Heart left ventricle (tissue), 13 donors: ENCODE results near the gene CD300LD.

Experiments used
- POLR2A ChIP-seq, 2 donors: fragments of 450-650 bp; IDR thresholded peaks; one replicate each; pipeline ENCODE4 v1.6.1; 2017; ENCODE audit warnings: antibody characterized with exemption in 2 of 2, mild to moderate bottlenecking in 2 of 2, moderate library complexity in 2 of 2
- TF ChIP-seq, protein P1 (sequence below), 12 donors: fragments of 200-600 bp; sonication (generic) in 4 of 12; IDR thresholded peaks; one replicate each; pipeline versions ENCODE4 v1.5.0 to v1.8.0; 2018 to 2022; ENCODE audit warnings: antibody characterized with exemption in 12 of 12, mild to moderate bottlenecking in 5 of 12
- donor health status: ischemic (EF 13 %, LVEDD 7.1; RV severe dilation, severe dysfunction).
- donor health status: DM: no; HTN: yes; CAD: no.
- donor health status: DM: no; HTN: no; CAD: no.
- donor health status: ischemic (EF 25% LVEDD 6.9; RV normal size, moderate dysfunction).
- donor health status: ischemic (EF 25% LVEDD 5.7; RV mildly dilated, moderate dysfunction).
- donor health status: ischemic (EF 35%, LVEDD 5.7; RV mildly dilated, moderate dysfunction).
- donor health status: nonischemic (EF 11% LVEDD 7.7; RV severe dilation, severe dysfunction).
- donor health status: DM: yes; HTN: yes; CAD: no.
- donor health status: PGD.
- donor health status: ischemic (EF 29% LVEDD 5.4; RV normal size, mild dysfunction).
- donor health status: nonischemic (EF 23%, LVEDD 6.1; RV moderate dilation, normal function).

DNA sequence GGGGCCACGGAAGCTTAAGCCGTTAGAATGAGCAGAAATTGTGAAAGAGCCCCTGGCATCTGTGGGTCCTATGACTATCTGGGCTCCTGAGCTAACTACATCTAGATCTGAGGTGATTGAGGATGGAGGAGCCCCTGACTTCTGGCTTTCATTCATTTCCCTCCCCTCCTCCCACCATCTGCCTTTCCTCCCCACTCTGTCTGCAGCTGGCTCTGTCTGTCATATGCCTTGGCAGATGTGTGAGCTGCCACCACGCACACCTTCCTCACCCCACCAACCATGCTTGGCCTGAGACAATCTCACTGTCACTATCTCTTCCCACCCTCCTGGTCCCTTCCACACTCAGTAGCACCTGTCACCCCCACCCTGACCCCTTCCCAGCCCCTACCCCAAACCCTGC, 26.4 kb upstream of the CD300LD start:
- TF ChIP-seq, protein P1, sequence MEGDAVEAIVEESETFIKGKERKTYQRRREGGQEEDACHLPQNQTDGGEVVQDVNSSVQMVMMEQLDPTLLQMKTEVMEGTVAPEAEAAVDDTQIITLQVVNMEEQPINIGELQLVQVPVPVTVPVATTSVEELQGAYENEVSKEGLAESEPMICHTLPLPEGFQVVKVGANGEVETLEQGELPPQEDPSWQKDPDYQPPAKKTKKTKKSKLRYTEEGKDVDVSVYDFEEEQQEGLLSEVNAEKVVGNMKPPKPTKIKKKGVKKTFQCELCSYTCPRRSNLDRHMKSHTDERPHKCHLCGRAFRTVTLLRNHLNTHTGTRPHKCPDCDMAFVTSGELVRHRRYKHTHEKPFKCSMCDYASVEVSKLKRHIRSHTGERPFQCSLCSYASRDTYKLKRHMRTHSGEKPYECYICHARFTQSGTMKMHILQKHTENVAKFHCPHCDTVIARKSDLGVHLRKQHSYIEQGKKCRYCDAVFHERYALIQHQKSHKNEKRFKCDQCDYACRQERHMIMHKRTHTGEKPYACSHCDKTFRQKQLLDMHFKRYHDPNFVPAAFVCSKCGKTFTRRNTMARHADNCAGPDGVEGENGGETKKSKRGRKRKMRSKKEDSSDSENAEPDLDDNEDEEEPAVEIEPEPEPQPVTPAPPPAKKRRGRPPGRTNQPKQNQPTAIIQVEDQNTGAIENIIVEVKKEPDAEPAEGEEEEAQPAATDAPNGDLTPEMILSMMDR (IDR thresholded peaks at IDR 0.05): no peak
- no peak for TF ChIP-seq POLR2A (IDR thresholded peaks at IDR 0.05)
